Hippocampal formation (tissue), 2 donors: Measurements from ENCODE around the gene OR6J1.
"Not testable (repeated sequence)": the region's sequence is repeated elsewhere in the genome, so short reads cannot be mapped to it uniquely, and the experiment has no call there.

Source experiments
- DNase-seq, 2 donors: peaks; one replicate each; lab custom pipeline; 2025; lab: John Stamatoyannopoulos, UW

Gene OR6J1

GRCh38 chr14:22606380-22606779, 37.8 kb downstream of the OR6J1 start:
- DNase-seq = no peak

DNA sequence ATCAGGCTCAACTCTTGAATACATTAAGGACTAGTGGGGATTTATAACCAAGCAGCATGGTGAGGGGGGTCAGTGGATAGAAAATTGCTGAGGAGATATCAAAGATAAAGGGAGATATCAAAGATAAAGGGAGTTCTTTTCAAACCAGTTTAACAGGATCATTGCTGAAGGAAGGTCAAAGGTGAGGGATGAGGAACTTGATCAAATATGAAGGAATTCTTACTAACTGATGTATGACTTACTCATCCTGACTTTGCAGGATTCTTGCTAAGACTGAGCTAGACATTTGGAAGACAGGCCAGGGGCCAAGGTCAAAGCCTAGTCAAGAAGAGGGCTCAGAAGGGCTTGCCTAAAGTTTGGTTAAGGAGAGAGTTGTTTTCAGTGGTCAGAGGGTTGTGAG, 41.3 kb downstream of the OR6J1 start:
- no peak for DNase-seq

GRCh38 chr14:22601996-22602395, 42.2 kb downstream of the OR6J1 start:
- DNase-seq = no peak

- no peak for DNase-seq
Observed at GRCh38 chr14:22601456-22601855, 42.7 kb downstream of the OR6J1 start.

DNA sequence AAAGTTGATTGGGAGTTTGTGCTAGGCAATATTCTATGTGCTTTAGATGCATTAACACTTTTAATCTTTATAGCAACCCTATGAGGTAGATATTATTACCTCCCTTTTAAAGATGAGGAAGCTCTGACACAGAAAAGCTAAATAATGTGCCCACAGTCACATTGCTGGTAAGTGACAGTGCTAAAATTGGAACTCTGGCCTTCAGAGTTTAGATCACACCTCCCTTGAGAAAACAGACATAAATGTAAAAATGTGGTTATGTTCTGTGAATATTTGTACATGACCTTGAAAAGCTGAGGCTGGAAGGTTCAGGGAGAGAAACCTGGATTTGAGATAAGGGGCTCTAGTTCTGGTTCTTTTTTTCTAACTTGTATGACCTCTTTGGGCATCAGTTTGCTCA, 44.1 kb downstream of the OR6J1 start:
- DNase-seq = no peak

- DNase-seq = no peak
Observed at GRCh38 chr14:22599349-22599748, 44.8 kb downstream of the OR6J1 start.

- no peak for DNase-seq
Observed at GRCh38 chr14:22598896-22599244, 45.3 kb downstream of the OR6J1 start.

DNA sequence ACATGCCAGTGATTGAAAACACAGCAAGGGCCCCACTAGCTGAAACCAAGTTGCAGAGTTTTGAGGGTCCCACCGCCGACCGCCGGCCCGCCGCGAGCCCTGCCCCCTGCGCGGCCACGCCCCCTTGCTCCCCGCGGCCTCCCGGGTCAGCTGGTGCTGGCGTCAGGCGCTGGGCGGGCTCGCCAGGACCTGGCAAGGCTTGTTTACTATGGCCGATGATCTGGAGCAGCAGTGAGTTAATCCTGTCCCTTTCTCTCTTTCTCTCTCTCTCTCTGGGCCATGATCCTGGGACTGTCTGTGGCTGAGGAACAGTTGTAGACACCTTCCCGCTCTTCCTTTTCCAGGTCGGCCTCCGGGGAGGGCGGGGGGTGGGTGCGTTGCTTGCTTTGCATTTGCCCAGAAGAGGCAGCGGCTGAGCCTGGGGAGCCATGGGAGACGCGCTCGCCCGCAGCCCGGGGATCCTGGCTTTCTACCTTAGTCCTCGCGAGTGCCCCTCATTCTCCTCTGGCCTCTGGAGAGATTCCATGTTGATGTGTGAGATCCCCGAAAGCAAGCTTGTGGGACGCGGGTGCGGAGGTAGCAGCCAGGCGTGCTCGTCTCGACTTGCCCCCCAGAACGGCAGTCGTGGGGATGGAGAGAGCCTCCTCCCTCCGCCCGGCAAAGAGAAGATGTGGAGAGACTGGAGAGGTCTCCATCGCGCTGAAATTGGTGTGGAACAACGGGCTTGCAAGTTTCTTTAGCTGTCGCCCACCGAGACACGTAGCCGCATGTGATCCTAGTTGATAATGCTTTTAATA, 45.9 kb downstream of the OR6J1 start, which contains the start of gene ABHD4:
ABHD4 (plus strand) TSS at position 202 of the 797 bp plus-strand sequence; CDS start at position 209, 7 bp downstream.
- DNase-seq = peak; percentile 77 to 82

- DNase-seq = no peak
Observed at GRCh38 chr14:22597771-22598098, 46.4 kb downstream of the OR6J1 start.

DNA sequence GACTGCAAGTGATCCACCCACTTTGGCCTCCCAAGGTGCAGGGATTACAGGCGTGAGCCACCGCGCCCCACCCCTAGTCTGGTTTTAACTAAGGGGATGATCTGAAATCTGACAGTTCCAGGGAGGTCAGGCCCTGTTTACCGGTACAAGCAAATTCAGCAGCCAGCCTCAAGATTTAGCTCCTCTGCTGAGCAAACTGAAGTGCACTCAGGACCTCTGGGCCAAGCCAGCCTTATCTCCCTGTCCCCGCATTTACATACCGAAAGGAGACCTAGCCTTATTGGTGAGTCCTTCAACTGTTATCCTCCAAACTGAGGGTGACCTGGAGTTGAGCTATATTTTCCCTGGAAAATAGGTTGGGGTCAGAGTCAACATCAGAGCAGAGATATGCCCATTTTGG, 46.9 kb downstream of the OR6J1 start:
- no peak for DNase-seq

GRCh38 chr14:22596354-22596879, 47.7 kb downstream of the OR6J1 start:
- DNase-seq = no peak

- no peak for DNase-seq
Observed at GRCh38 chr14:22594156-22594716, 49.9 kb downstream of the OR6J1 start.

- DNase-seq = no peak
Observed at GRCh38 chr14:22593601-22594000, 50.6 kb downstream of the OR6J1 start.

GRCh38 chr14:22593189-22593588, 51.0 kb downstream of the OR6J1 start:
- no peak for DNase-seq

- peak; percentile 95 to 96 for DNase-seq
Observed at GRCh38 chr14:22589096-22589839, 54.9 kb downstream of the OR6J1 start, which contains the start of gene DAD1. Gene DAD1, minus strand, starts transcription at chr14:22589224. Its CDS starts 67 bp downstream, at chr14:22589157.

- no peak for DNase-seq
Observed at GRCh38 chr14:22588526-22589095, 55.5 kb downstream of the OR6J1 start.

DNA sequence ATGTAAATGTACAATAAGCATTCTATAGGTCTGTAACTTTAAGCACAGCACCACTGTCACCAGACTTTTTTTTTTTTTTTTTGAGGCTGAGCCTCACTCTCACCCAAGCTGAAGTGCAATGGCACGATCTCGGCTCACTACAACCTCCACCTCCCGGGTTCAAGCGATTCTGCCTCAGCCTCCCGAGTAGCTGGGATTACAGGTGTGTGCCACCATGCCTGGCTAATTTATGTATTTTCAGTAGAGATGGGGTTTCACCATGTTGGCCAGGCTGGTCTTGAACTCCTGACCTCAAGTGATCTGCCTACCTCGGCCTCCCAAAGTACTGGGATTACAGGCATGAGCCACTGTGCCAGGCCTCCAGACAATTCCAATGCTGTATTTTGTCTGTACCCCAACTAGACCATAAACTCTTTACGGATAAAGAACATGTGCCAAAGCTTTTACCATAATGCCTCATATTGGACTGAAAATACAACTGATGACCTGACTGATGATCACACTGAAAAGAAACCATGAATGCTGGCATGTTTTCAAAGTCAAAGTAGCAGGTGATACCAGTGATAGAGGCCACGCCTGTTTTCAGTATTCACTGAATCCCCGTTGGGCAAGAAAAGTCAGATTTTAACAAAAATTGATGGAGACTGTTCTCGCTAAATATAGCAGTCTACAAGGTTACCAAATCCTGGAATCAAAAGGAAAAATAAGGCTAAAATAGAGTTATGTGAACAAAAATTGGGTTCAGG, 56.3 kb downstream of the OR6J1 start:
- not testable (repeated sequence) for DNase-seq

DNA sequence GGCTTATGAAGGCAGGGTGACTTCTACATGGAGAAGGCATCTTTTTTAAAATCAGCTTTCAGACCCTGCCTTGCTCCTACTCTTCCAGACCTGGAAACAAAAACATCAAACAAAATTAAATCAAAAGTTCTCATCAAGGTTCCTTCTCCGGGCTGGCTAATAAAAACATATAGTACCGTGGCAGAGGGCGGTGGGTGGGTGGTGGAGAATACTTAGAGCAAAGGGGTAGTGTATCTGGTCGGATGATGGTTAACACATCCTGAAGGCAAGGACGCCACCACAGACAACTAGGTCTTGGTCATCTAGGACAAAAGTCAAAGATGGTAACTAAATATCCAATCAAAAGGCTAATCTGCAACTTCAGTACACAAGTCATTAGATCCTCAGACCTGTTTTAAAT, 56.9 kb downstream of the OR6J1 start:
- no peak for DNase-seq

DNA sequence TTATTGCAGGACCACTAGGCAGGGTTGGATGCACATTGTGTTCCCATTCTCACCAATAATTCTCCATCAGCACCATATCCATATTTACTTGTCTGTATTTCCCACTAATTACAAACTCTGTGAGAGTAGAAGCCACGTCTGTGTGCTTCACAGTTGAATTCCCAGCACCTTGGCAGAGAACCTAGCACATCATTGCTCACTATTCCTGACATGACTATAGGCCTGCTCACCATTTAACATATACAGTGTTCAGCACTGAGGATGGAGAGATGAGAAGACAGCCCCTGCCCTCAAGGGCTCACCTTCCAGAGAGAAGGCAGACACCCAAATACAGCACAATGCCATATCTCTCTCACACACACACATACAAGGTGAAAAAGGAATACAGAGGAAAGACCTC, 60.2 kb downstream of the OR6J1 start:
- DNase-seq = no peak
